Peyer's patch (tissue), 4 donors: ENCODE data around the gene ABHD12.

Experiments
- POLR2A ChIP-seq, 2 donors: fragments of 450-650 bp; IDR thresholded peaks; one replicate each; pipeline ENCODE4 v1.5.1; 2017; ENCODE audit warnings: antibody characterized with exemption in 2 of 2, mild to moderate bottlenecking in 2 of 2, moderate library complexity in 2 of 2
- TF ChIP-seq, protein P1 (sequence below), 6 experiments: fragments of 450-650 bp in 4 of 6; fragments of 200-600 bp in 2 of 6; sonication (generic) in 1 of 6; IDR thresholded peaks; one replicate each; pipeline ENCODE4 v1.5.1; 2017 to 2019; ENCODE audit warnings: antibody characterized with exemption in 6 of 6, mild to moderate bottlenecking in 3 of 6, moderate library complexity in 1 of 6

DNA sequence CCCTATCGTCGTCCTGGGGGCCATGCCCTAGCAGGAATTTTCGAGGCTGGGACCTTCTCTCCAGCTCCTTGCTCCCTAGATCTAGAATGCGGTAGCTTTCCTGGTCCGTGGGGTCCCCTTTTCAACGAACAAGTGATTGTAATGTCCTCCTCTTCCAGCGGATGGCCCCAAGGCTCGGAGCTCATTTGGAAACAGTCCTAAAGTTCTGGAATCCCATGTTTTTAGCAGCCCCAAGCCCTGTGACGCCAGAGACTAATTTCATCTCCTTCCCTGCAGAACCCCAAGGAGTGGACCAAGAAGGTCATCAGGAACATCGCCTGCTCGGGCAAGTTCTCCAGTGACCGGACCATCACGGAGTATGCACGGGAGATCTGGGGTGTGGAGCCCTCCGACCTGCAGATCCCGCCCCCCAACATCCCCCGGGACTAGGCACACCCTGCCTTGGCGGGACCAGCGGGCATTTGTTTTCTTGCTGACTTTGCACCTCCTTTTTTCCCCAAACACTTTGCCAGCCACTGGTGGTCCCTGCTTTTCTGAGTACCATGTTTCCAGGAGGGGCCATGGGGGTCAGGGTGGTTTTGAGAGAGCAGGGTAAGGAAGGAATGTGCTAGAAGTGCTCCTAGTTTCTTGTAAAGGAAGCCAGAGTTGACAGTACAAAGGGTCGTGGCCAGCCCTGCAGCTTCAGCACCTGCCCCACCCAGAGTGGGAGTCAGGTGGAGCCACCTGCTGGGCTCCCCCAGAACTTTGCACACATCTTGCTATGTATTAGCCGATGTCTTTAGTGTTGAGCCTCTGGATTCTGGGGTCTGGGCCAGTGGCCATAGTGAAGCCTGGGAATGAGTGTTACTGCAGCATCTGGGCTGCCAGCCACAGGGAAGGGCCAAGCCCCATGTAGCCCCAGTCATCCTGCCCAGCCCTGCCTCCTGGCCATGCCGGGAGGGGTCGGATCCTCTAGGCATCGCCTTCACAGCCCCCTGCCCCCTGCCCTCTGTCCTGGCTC, 94.2 kb downstream of the ABHD12 start:
- TF ChIP-seq, protein P1, sequence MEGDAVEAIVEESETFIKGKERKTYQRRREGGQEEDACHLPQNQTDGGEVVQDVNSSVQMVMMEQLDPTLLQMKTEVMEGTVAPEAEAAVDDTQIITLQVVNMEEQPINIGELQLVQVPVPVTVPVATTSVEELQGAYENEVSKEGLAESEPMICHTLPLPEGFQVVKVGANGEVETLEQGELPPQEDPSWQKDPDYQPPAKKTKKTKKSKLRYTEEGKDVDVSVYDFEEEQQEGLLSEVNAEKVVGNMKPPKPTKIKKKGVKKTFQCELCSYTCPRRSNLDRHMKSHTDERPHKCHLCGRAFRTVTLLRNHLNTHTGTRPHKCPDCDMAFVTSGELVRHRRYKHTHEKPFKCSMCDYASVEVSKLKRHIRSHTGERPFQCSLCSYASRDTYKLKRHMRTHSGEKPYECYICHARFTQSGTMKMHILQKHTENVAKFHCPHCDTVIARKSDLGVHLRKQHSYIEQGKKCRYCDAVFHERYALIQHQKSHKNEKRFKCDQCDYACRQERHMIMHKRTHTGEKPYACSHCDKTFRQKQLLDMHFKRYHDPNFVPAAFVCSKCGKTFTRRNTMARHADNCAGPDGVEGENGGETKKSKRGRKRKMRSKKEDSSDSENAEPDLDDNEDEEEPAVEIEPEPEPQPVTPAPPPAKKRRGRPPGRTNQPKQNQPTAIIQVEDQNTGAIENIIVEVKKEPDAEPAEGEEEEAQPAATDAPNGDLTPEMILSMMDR (IDR thresholded peaks at IDR 0.05), result peak in 4 of 6 experiments; percentile 34 to 52 (median 48)
- TF ChIP-seq POLR2A (IDR thresholded peaks at IDR 0.05), result no peak
